OCI-LY1 (cell line): ENCODE measurements around the gene APC2.

Experiments used
- EZH2 ChIP-seq: fragments of 200-600 bp; sonication (generic), shearing (Covaris generic); IDR thresholded peaks from 2 replicates; pipeline ENCODE4 v1.8.0; 2017; ENCODE audit warnings: borderline replicate concordance, mixed run types, mild to moderate bottlenecking, antibody characterized with exemption, low read length, moderate library complexity, mixed read lengths
- TF ChIP-seq, protein P1 (sequence below): fragments of 200-600 bp; sonication (generic), shearing (Covaris generic); IDR thresholded peaks from 2 replicates; pipeline ENCODE4 v1.5.1; 2017; ENCODE audit warnings: mild to moderate bottlenecking, antibody characterized with exemption, low read length, moderate library complexity, mixed read lengths

GRCh38 chr19:1483131-1483978 lies 33.4 kb downstream of the APC2 start:
- TF ChIP-seq, protein P1, sequence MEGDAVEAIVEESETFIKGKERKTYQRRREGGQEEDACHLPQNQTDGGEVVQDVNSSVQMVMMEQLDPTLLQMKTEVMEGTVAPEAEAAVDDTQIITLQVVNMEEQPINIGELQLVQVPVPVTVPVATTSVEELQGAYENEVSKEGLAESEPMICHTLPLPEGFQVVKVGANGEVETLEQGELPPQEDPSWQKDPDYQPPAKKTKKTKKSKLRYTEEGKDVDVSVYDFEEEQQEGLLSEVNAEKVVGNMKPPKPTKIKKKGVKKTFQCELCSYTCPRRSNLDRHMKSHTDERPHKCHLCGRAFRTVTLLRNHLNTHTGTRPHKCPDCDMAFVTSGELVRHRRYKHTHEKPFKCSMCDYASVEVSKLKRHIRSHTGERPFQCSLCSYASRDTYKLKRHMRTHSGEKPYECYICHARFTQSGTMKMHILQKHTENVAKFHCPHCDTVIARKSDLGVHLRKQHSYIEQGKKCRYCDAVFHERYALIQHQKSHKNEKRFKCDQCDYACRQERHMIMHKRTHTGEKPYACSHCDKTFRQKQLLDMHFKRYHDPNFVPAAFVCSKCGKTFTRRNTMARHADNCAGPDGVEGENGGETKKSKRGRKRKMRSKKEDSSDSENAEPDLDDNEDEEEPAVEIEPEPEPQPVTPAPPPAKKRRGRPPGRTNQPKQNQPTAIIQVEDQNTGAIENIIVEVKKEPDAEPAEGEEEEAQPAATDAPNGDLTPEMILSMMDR: no peak
- no peak for TF ChIP-seq EZH2
